HG03108 (cell line): ENCODE results near the gene TNF.

Experiments
- ATAC-seq: cut with Tn5 transposase; IDR thresholded peaks from one replicate; pipeline ENCODE4 v1.9.1; 2021; ENCODE audit warnings: moderate library complexity; ENCODE audit not compliant: unreplicated experiment

The TNF gene

DNA sequence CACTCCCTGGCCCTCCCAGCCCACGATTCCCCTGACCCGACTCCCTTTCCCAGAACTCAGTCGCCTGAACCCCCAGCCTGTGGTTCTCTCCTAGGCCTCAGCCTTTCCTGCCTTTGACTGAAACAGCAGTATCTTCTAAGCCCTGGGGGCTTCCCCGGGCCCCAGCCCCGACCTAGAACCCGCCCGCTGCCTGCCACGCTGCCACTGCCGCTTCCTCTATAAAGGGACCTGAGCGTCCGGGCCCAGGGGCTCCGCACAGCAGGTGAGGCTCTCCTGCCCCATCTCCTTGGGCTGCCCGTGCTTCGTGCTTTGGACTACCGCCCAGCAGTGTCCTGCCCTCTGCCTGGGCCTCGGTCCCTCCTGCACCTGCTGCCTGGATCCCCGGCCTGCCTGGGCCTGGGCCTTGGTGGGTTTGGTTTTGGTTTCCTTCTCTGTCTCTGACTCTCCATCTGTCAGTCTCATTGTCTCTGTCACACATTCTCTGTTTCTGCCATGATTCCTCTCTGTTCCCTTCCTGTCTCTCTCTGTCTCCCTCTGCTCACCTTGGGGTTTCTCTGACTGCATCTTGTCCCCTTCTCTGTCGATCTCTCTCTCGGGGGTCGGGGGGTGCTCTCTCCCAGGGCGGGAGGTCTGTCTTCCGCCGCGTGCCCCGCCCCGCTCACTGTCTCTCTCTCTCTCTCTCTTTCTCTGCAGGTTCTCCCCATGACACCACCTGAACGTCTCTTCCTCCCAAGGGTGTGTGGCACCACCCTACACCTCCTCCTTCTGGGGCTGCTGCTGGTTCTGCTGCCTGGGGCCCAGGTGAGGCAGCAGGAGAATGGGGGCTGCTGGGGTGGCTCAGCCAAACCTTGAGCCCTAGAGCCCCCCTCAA is 3.1 kb upstream of the TNF start, which contains the start of gene LTA:
Gene LTA, plus strand, starts transcription at position 249 of the 871 bp plus-strand sequence. Its CDS starts 454 bp downstream, at position 703.
- peak; percentile 25 for ATAC-seq

- no peak for ATAC-seq
These were observed 1.9 kb upstream of the TNF start for GRCh38 chr6:31573239-31574105.

DNA sequence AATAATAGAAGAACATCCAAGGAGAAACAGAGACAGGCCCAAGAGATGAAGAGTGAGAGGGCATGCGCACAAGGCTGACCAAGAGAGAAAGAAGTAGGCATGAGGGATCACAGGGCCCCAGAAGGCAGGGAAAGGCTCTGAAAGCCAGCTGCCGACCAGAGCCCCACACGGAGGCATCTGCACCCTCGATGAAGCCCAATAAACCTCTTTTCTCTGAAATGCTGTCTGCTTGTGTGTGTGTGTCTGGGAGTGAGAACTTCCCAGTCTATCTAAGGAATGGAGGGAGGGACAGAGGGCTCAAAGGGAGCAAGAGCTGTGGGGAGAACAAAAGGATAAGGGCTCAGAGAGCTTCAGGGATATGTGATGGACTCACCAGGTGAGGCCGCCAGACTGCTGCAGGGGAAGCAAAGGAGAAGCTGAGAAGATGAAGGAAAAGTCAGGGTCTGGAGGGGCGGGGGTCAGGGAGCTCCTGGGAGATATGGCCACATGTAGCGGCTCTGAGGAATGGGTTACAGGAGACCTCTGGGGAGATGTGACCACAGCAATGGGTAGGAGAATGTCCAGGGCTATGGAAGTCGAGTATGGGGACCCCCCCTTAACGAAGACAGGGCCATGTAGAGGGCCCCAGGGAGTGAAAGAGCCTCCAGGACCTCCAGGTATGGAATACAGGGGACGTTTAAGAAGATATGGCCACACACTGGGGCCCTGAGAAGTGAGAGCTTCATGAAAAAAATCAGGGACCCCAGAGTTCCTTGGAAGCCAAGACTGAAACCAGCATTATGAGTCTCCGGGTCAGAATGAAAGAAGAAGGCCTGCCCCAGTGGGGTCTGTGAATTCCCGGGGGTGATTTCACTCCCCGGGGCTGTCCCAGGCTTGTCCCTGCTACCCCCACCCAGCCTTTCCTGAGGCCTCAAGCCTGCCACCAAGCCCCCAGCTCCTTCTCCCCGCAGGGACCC is 981 bp upstream of the TNF start:
- ATAC-seq = no peak

GRCh38 chr6:31575952-31576685 is 754 bp downstream of the TNF start:
- no peak for ATAC-seq

- ATAC-seq = no peak
These were observed 1.7 kb downstream of the TNF start for GRCh38 chr6:31576897-31577578.

- ATAC-seq = no peak
These were observed 2.2 kb downstream of the TNF start for GRCh38 chr6:31577579-31577966.

GRCh38 chr6:31578184-31579118 is 3.1 kb downstream of the TNF start:
- ATAC-seq = no peak

DNA sequence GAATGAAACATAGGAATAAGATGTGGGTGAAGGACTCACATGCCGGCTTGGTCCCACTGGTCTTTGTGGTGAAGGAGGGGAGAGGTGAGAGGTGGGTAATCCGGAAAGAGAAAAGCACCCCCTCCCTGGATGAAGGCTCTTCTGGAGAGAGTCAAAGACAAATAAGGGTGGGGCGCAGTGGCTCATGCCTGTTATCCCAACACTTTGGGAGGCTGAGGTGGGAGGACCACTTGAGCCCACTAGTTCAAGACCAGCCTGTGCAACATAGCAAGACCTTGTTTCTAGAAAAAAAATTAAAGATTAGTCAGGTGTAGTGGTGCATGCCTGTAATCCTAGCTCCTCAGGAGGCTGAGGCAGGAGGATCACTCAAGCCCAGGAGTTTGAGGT is 3.7 kb downstream of the TNF start:
- ATAC-seq = no peak

DNA sequence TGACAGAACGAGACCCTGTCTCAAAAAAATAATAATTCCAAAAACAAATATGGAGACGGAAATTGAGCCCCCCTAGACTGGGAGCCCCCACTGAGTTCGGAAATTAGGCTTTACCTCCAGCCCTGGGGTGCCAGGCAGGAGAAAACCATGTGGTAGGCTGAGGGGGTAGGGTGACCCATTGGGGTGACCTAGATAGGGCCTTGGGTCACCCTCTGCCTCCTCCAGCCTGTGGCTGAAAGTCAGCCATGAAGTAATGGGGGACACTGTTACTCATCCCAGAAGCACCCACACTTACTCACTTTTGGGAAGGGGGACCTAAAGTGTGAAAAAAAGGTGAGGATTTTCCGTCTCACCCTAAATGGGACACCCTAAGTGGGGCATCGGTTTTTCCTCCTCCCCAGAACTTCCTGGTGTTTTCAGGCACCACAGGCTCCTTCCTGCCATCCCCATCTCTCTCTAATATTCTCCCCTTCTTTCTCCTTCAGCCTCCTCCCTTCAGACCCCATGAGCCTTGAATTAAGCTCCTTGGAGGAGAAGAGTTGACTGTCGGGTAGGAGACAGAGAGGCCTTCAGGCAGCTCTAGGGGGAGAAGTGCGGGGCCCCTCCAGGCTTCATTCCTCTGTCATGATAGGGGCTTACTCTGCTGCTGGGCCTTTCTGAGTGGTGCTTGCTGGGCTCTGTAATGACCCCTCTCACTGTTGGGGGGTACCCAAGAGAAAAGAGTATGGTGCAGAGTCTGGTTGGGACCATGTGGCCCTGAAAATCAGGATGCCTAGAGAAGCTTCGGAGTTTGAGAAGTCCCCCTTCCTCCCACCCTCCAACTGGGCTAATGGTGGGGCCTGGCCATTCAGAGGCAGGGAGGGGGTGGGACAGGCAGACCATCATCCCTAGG is 4.4 kb downstream of the TNF start:
- ATAC-seq = no peak

DNA sequence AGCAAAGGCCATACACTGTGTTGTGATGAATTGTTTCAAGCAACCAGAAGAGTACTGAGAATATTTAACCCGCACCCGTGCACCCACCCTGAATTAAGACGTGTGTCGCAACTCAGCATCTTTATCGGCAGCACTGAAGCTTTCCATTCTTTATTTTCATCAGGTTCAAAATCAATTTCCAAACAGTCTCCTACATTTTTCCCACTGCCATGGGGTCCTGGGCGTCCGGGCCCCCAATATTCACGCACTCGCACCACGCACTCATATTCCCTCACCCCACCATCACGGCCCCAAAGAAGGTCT is 5.0 kb downstream of the TNF start:
- ATAC-seq = no peak

GRCh38 chr6:31580807-31581433 is 5.6 kb downstream of the TNF start:
- ATAC-seq = peak; percentile 44

- ATAC-seq = no peak
These were observed 6.3 kb downstream of the TNF start for GRCh38 chr6:31581434-31582229.

DNA sequence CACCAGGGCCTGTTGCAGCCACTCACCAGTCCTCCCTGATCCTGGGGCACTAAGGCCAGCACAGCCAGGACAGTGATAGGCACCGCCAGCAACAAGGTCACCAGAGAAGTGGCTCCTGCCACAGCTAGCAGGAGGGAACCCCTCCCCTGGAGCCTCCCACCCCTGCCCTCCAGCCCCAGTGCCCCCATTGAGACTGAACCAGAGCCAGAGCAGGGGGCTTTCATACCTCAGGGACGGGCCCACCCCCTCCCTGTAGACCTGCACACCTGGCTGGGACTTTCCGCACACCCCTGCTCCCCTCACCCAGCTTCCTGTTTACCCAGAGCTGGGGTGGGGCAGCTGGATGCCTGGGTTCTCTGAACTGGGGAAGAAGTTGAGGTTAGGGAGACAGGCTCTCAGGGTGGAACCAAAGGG is 6.9 kb downstream of the TNF start, which contains the start of gene LTB:
Gene LTB, minus strand, starts transcription at position 195 of the 414 bp plus-strand sequence. Its CDS starts 7 bp downstream, at position 188.
- ATAC-seq = no peak

DNA sequence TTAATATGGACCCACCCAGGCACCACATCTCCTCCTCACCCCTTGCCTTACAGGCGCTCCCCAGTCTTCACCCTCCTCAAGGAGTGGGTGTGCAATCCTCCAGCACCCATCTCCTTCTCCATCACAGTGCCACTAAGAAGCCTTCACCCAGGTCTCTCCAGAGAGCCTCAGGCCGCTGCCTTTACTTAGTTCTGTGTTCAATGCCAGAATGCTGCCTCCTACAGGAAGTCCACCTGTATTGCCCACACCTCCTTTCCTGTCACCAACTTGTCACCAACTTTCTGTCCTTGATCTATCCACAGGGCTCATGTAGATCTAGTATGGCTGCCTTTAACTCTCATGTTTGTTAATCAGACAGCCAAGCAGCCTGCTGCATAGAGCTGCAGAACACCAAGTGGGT is 10.1 kb downstream of the TNF start:
- no peak for ATAC-seq

DNA sequence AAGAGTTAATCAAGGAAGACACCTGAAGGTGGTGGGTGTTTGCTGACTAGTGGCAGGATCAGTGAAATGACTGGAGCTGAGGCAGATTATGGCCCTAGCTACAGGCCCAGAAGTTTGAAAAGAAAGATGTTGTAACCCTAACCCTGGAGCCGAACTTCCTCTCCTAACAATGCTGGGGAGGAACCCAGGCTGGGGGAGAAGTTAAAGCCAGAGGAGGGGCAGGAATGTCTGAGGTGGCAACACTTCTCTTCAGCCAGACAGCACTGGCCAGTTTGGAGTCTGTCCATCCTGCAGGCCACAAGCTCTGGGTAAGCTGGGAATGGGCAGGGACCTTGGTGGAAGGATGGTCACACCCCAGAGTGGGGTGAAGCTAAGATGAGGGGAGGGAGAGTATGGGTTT is 10.6 kb downstream of the TNF start, which contains the start of gene LST1:
Gene LST1, plus strand, starts transcription at position 270 of the 400 bp plus-strand sequence. CDS start 1,023 bp downstream, outside the sequence.
- no peak for ATAC-seq
